HepG2 (cell line): ENCODE data around the gene ING1. TPM values are rescaled to one million over a fixed set of nuclear protein-coding genes. Genes with fewer than 3 reads are reported as not detected.

Source experiments
- ATF3 ChIP-seq: sonication (generic); formaldehyde crosslinking; IDR thresholded peaks from 2 replicates; pipeline ENCODE4 v1.4.0; 2020; ENCODE audit warnings: missing genetic modification reagents
- BCL3 ChIP-seq: sonication (generic); formaldehyde crosslinking; IDR thresholded peaks from 2 replicates; pipeline ENCODE4 v1.5.1; 2020; ENCODE audit warnings: mild to moderate bottlenecking, missing genetic modification reagents, moderate library complexity
- HNRNPLL ChIP-seq: fragments of 200-400 bp; formaldehyde crosslinking; IDR thresholded peaks from 2 replicates; pipeline ENCODE4 v1.6.1; 2017; ENCODE audit warnings: mild to moderate bottlenecking, low read depth, low read length; ENCODE audit not compliant: poor library complexity, severe bottlenecking
- MBNL3 ChIP-seq: fragments of 250-450 bp; sonication (Bioruptor Pico); conservative IDR thresholded peaks from 2 replicates; pipeline ENCODE4 v1.8.0; 2022; ENCODE audit warnings: mild to moderate bottlenecking, inconsistent platforms
- PRDM15 ChIP-seq: sonication (generic); formaldehyde crosslinking; IDR thresholded peaks from 2 replicates; pipeline ENCODE4 v1.4.0; 2020; ENCODE audit warnings: missing genetic modification reagents
- SKIL ChIP-seq: sonication (generic); formaldehyde crosslinking; IDR thresholded peaks from 2 replicates; pipeline ENCODE4 v1.8.0; 2022; ENCODE audit warnings: missing genetic modification reagents, mild to moderate bottlenecking, moderate library complexity, borderline replicate concordance
- SNAPC5 ChIP-seq: sonication (generic); formaldehyde crosslinking; IDR thresholded peaks from 2 replicates; pipeline ENCODE4 v1.8.1; 2023; ENCODE audit warnings: mild to moderate bottlenecking, missing genetic modification reagents, borderline replicate concordance
- TRIM22 ChIP-seq: fragments of 450-650 bp; IDR thresholded peaks from 2 replicates; pipeline ENCODE4 v1.6.1; 2017
- ZC3H13 ChIP-seq: sonication (generic); formaldehyde crosslinking; IDR thresholded peaks from 2 replicates; pipeline ENCODE4 v1.8.1; 2023; ENCODE audit warnings: mild to moderate bottlenecking, missing genetic modification reagents, moderate library complexity
- ZNF143 ChIP-seq: sonication (generic); formaldehyde crosslinking; IDR thresholded peaks from 2 replicates; pipeline ENCODE4 v1.4.0; 2020; ENCODE audit warnings: missing genetic modification reagents
- ZNF468 ChIP-seq: sonication (generic); formaldehyde crosslinking; IDR thresholded peaks from 2 replicates; pipeline ENCODE4 v1.8.0; 2022; ENCODE audit warnings: mild to moderate bottlenecking, moderate library complexity, missing genetic modification reagents
- ZNF577 ChIP-seq: sonication (generic); formaldehyde crosslinking; IDR thresholded peaks from 2 replicates; pipeline ENCODE4 v1.4.0; 2020; ENCODE audit warnings: mild to moderate bottlenecking, low read depth, missing genetic modification reagents, borderline replicate concordance
- ZNF619 ChIP-seq: sonication (generic); formaldehyde crosslinking; IDR thresholded peaks from 2 replicates; pipeline ENCODE4 v1.4.0; 2020; ENCODE audit warnings: mild to moderate bottlenecking, missing genetic modification reagents
- ZNF687 ChIP-seq: sonication (generic); formaldehyde crosslinking; IDR thresholded peaks from 2 replicates; pipeline ENCODE4 v1.5.1; 2020; ENCODE audit warnings: mild to moderate bottlenecking, missing genetic modification reagents, moderate library complexity
- polyA plus RNA-seq, 8 experiments: library from polyadenylated mRNA; depleted of rRNA in 3 of 8; stranded (reverse) in 7 of 8; unstranded in 1 of 8; fragments of >200 nt; fragmentation: Illumina TruSeq in 4 of 8; extraction: Trizol in 4 of 8; gene quantifications; 2 replicates each; pipeline versions ENCODE4 v1.2.1 to v1.2.3, GENCODE V29; 2011 to 2016; ENCODE audit warnings: low read depth in 4 of 8, missing spikeins in 1 of 8, mixed read lengths in 1 of 8; ENCODE audit not compliant: insufficient read depth in 1 of 8
- total RNA-seq, 5 experiments: library from RNA; depleted of rRNA; stranded (reverse); fragments of >200 nt; fragmentation: Illumina TruSeq; extraction: Trizol; gene quantifications; 2 replicates each; pipeline ENCODE4 v1.2.3, GENCODE V29; 2016; ENCODE audit warnings: low read depth in 1 of 5

ING1 gene
- total and polyA plus RNA-seq, 2 of the 13 experiments (the other 11 are each of a cell fraction or from before 2014, with no cell fraction given), result 8.1 to 16.1 TPM

- TF ChIP-seq SNAPC5 (CRISPR knock-in tag) (no peak), ZNF577 (no peak), ATF3 (CRISPR knock-in tag) (no peak), ZNF687 (CRISPR knock-in tag) (peak; percentile 59), MBNL3 (no peak), ZNF619 (no peak), ZNF143 (no peak), SKIL (CRISPR knock-in tag) (no peak), TRIM22 (no peak), PRDM15 (CRISPR knock-in tag) (no peak), ZC3H13 (peak; percentile 74; the same call in 1 of the 2 replicates), ZNF468 (CRISPR knock-in tag) (no peak), BCL3 (CRISPR knock-in tag) (no peak), HNRNPLL (no peak)
Observed at GRCh38 chr13:110712081-110712848, 1.2 kb upstream of the ING1 start (continued).
